ENCODE data around the gene PIP4K2C. TPM values are rescaled to one million over a fixed set of nuclear protein-coding genes. Genes with fewer than 3 reads are reported as not detected.
"Not testable (repeated sequence)": the region's sequence is repeated elsewhere in the genome, so short reads cannot be mapped to it uniquely, and the experiment has no call there.

PIP4K2C gene
- total RNA-seq, 1 donor from 2014 or later, result 22.8 TPM

GRCh38 chr12:57582440-57582839, 8.6 kb upstream of the PIP4K2C start:
- peaks cover 1% of the 10 kb centered on the region for H3K36me3 Mint-ChIP-seq (ENCODE audit: low read depth)
- intact Hi-C loops (cut with micrococcal nuclease), result no loop called here
- no peak for DNase-seq (ENCODE audit: low spot score)
- peaks cover 7% of the 10 kb centered on the region for H3K4me1 Mint-ChIP-seq (ENCODE audit: low read depth)
- no peak overlapping the region for H3K4me3 Mint-ChIP-seq
- H3K9me3 Mint-ChIP-seq, result no peaks in the 10 kb centered on the region
- no peak overlapping the region for H3K27ac Mint-ChIP-seq
- H3K27me3 Mint-ChIP-seq (ENCODE audit: insufficient read depth), result peaks cover 5% of the 10 kb centered on the region

GRCh38 chr12:57583008-57583831, 7.8 kb upstream of the PIP4K2C start:
- DNase-seq (ENCODE audit: low spot score), result peak; percentile 61
- Mint-ChIP-seq H3K27me3 (ENCODE audit: insufficient read depth) (peaks cover 3% of the 10 kb centered on the region), H3K36me3 (ENCODE audit: low read depth) (peaks cover 1% of the 10 kb centered on the region)

GRCh38 chr12:57584050-57584449, 6.9 kb upstream of the PIP4K2C start:
- H3K4me3 Mint-ChIP-seq, result no peak overlapping the region
- no peak for DNase-seq (ENCODE audit: low spot score)
- H3K36me3 Mint-ChIP-seq (ENCODE audit: low read depth), result no peaks in the 10 kb centered on the region
- peaks cover 3% of the 10 kb centered on the region for H3K27me3 Mint-ChIP-seq (ENCODE audit: insufficient read depth)
- no peaks in the 10 kb centered on the region for H3K9me3 Mint-ChIP-seq
- intact Hi-C loops (cut with micrococcal nuclease), result no loop called here
- peaks cover 7% of the 10 kb centered on the region for H3K4me1 Mint-ChIP-seq (ENCODE audit: low read depth)
- H3K27ac Mint-ChIP-seq, result no peak overlapping the region

More at GRCh38 chr12:57583008-57583831, 7.8 kb upstream of the PIP4K2C start:
- H3K4me3 Mint-ChIP-seq, result no peak overlapping the region
- peaks cover 7% of the 10 kb centered on the region for H3K4me1 Mint-ChIP-seq (ENCODE audit: low read depth)
- no peaks in the 10 kb centered on the region for H3K9me3 Mint-ChIP-seq
- no peak overlapping the region for H3K27ac Mint-ChIP-seq
- intact Hi-C loops (cut with micrococcal nuclease), result loop anchor here (1.0 kb wide), 6 partner anchors 8 to 322 kb away; partner anchors contain the start of genes B4GALNT1 and PIP4K2C

GRCh38 chr12:57584690-57585089, 6.3 kb upstream of the PIP4K2C start:
- intact Hi-C loops (cut with micrococcal nuclease), result no loop called here
- Mint-ChIP-seq H3K9me3 (no peaks in the 10 kb centered on the region), H3K27ac (no peak overlapping the region), H3K4me3 (no peak overlapping the region), H3K4me1 (ENCODE audit: low read depth) (peaks cover 7% of the 10 kb centered on the region), H3K27me3 (ENCODE audit: insufficient read depth) (peaks cover 3% of the 10 kb centered on the region), H3K36me3 (ENCODE audit: low read depth) (no peaks in the 10 kb centered on the region)
- DNase-seq (ENCODE audit: low spot score), result no peak

GRCh38 chr12:57585156-57585555, 5.8 kb upstream of the PIP4K2C start:
- Mint-ChIP-seq H3K36me3 (ENCODE audit: low read depth) (no peaks in the 10 kb centered on the region), H3K27ac (no peak overlapping the region), H3K27me3 (ENCODE audit: insufficient read depth) (peaks cover 3% of the 10 kb centered on the region), H3K9me3 (no peaks in the 10 kb centered on the region), H3K4me3 (no peak overlapping the region), H3K4me1 (ENCODE audit: low read depth) (peaks cover 7% of the 10 kb centered on the region)
- intact Hi-C loops (cut with micrococcal nuclease), result no loop called here
- no peak for DNase-seq (ENCODE audit: low spot score)

- peaks cover 3% of the 10 kb centered on the region for H3K27me3 Mint-ChIP-seq (ENCODE audit: insufficient read depth)
- no peak overlapping the region for H3K4me3 Mint-ChIP-seq
- H3K9me3 Mint-ChIP-seq, result no peaks in the 10 kb centered on the region
- DNase-seq (ENCODE audit: low spot score), result no peak
- H3K4me1 Mint-ChIP-seq (ENCODE audit: low read depth), result peaks cover 12% of the 10 kb centered on the region
- intact Hi-C loops (cut with micrococcal nuclease), result no loop called here
- no peak overlapping the region for H3K27ac Mint-ChIP-seq
- no peaks in the 10 kb centered on the region for H3K36me3 Mint-ChIP-seq (ENCODE audit: low read depth)
Observed at GRCh38 chr12:57586128-57586527, 4.9 kb upstream of the PIP4K2C start.

- H3K4me3 Mint-ChIP-seq, result no peak overlapping the region
- H3K27ac Mint-ChIP-seq, result no peak overlapping the region
- H3K36me3 Mint-ChIP-seq (ENCODE audit: low read depth), result no peaks in the 10 kb centered on the region
- DNase-seq (ENCODE audit: low spot score), result no peak
- no peaks in the 10 kb centered on the region for H3K9me3 Mint-ChIP-seq
- intact Hi-C loops (cut with micrococcal nuclease), result no loop called here
- peaks cover 18% of the 10 kb centered on the region for H3K4me1 Mint-ChIP-seq (ENCODE audit: low read depth)
- peaks cover 3% of the 10 kb centered on the region for H3K27me3 Mint-ChIP-seq (ENCODE audit: insufficient read depth)
Observed at GRCh38 chr12:57586832-57587429, 4.1 kb upstream of the PIP4K2C start.

GRCh38 chr12:57588951-57589610, 1.9 kb upstream of the PIP4K2C start:
- H3K27me3 Mint-ChIP-seq (ENCODE audit: insufficient read depth); H3K27ac Mint-ChIP-seq; H3K9me3 Mint-ChIP-seq; intact Hi-C loops (cut with micrococcal nuclease); DNase-seq (ENCODE audit: low spot score); H3K4me3 Mint-ChIP-seq; H3K36me3 Mint-ChIP-seq (ENCODE audit: low read depth): not testable (repeated sequence)
- H3K4me1 Mint-ChIP-seq (ENCODE audit: low read depth), result peaks cover 30% of the 10 kb centered on the region

- H3K36me3 Mint-ChIP-seq (ENCODE audit: low read depth), result peaks cover 6% of the 10 kb centered on the region
- intact Hi-C loops (cut with micrococcal nuclease), result loop anchor here (2.0 to 5.0 kb wide), 4 partner anchors 14 to 113 kb away; partner anchors contain the start of genes ARHGAP9, DTX3 and MBD6
- no peak for DNase-seq (ENCODE audit: low spot score)
- H3K9me3 Mint-ChIP-seq, result no peaks in the 10 kb centered on the region
- peaks cover 31% of the 10 kb centered on the region for H3K4me1 Mint-ChIP-seq (ENCODE audit: low read depth)
- no peaks in the 10 kb centered on the region for H3K27me3 Mint-ChIP-seq (ENCODE audit: insufficient read depth)
- H3K27ac Mint-ChIP-seq, result peak overlapping the region; percentile 52
- peak overlapping the region; percentile 90 for H3K4me3 Mint-ChIP-seq
Observed at GRCh38 chr12:57590479-57590863, 521 bp upstream of the PIP4K2C start.

- H3K9me3 Mint-ChIP-seq, result no peaks in the 10 kb centered on the region
- peaks cover 31% of the 10 kb centered on the region for H3K4me1 Mint-ChIP-seq (ENCODE audit: low read depth)
- peak overlapping the region; percentile 90 for H3K4me3 Mint-ChIP-seq
- H3K27me3 Mint-ChIP-seq (ENCODE audit: insufficient read depth), result no peaks in the 10 kb centered on the region
- peak overlapping the region; percentile 42 for H3K27ac Mint-ChIP-seq
- intact Hi-C loops (cut with micrococcal nuclease), result loop anchor here (1.0 to 5.0 kb wide), 7 partner anchors 9 to 115 kb away; partner anchors contain the start of genes ARHGAP9, DCTN2, DTX3 and MBD6
- DNase-seq (ENCODE audit: low spot score), result no peak
- H3K36me3 Mint-ChIP-seq (ENCODE audit: low read depth), result peaks cover 13% of the 10 kb centered on the region
Observed at GRCh38 chr12:57591782-57592325, 862 bp downstream of the PIP4K2C start.

- peaks cover 21% of the 10 kb centered on the region for H3K36me3 Mint-ChIP-seq (ENCODE audit: low read depth)
- no peaks in the 10 kb centered on the region for H3K9me3 Mint-ChIP-seq
Observed at GRCh38 chr12:57592551-57593165, 1.7 kb downstream of the PIP4K2C start.

GRCh38 chr12:57593187-57593586, 2.2 kb downstream of the PIP4K2C start:
- Mint-ChIP-seq H3K27ac (no peak overlapping the region), H3K4me3 (no peak overlapping the region), H3K9me3 (no peaks in the 10 kb centered on the region), H3K4me1 (ENCODE audit: low read depth) (peaks cover 31% of the 10 kb centered on the region), H3K27me3 (ENCODE audit: insufficient read depth) (no peaks in the 10 kb centered on the region), H3K36me3 (ENCODE audit: low read depth) (peaks cover 23% of the 10 kb centered on the region)
- no peak for DNase-seq (ENCODE audit: low spot score)
- intact Hi-C loops (cut with micrococcal nuclease), result loop anchor here (5.0 kb wide), 1 partner anchor 116 kb away; the partner anchor contains the start of gene ARHGAP9

More at GRCh38 chr12:57592551-57593165, 1.7 kb downstream of the PIP4K2C start:
- no peak overlapping the region for H3K27ac Mint-ChIP-seq
- no peak for DNase-seq (ENCODE audit: low spot score)
- peak overlapping the region; percentile 90 for H3K4me3 Mint-ChIP-seq
- peaks cover 31% of the 10 kb centered on the region for H3K4me1 Mint-ChIP-seq (ENCODE audit: low read depth)
- intact Hi-C loops (cut with micrococcal nuclease), result loop anchor here (5.0 kb wide), 1 partner anchor 115 kb away; the partner anchor contains the start of gene ARHGAP9
- H3K27me3 Mint-ChIP-seq (ENCODE audit: insufficient read depth), result no peaks in the 10 kb centered on the region
